ENCODE results near the gene DSC1. TPM values are rescaled to one million over a fixed set of nuclear protein-coding genes. Genes with fewer than 3 reads are reported as not detected.

The DSC1 gene
- total and polyA plus RNA-seq, 8 donors: 0.03 TPM; not detected in 7

GRCh38 chr18:31155498-31155897 is 7.2 kb downstream of the DSC1 start:
- no peak overlapping the region for H3K27ac ChIP-seq
- H3K36me3 ChIP-seq: no peaks in the 10 kb centered on the region
- H3K4me1 ChIP-seq: no peaks in the 10 kb centered on the region
- no peak overlapping the region for H3K4me3 ChIP-seq
- no peaks in the 10 kb centered on the region for H3K27me3 ChIP-seq
- H3K9me3 ChIP-seq: no peaks in the 10 kb centered on the region
- TF ChIP-seq CTCF (IDR thresholded peaks at IDR 0.05) (no peak), POLR2A (IDR thresholded peaks at IDR 0.05) (no peak), POLR2AphosphoS5 (IDR thresholded peaks at IDR 0.05) (no peak), EP300 (IDR thresholded peaks at IDR 0.05) (no peak)
- WGBS, 5 donors: 72 to 97% (median 87%) methylated on average over 4 of the region's 4 CpGs
- intact Hi-C loops (cut with DNase I; ENCODE audit: low total_unique reads): no loop called here
- no peak for DNase-seq

- no peak for DNase-seq
- Histone ChIP-seq H3K4me1 (no peaks in the 10 kb centered on the region), H3K36me3 (no peaks in the 10 kb centered on the region), H3K27me3 (no peaks in the 10 kb centered on the region), H3K4me3 (no peak overlapping the region), H3K9me3 (no peaks in the 10 kb centered on the region), H3K27ac (no peak overlapping the region)
- intact Hi-C loops (cut with DNase I; ENCODE audit: low total_unique reads): no loop called here
- WGBS, 5 donors: 49 to 71% (median 63%) methylated on average over 2 of the region's 2 CpGs
- no peak for TF ChIP-seq POLR2A (IDR thresholded peaks at IDR 0.05)
- no peak for TF ChIP-seq EP300 (IDR thresholded peaks at IDR 0.05)
- no peak for TF ChIP-seq POLR2AphosphoS5 (IDR thresholded peaks at IDR 0.05)
- TF ChIP-seq CTCF (IDR thresholded peaks at IDR 0.05): no peak
Observed at GRCh38 chr18:31154181-31154580, 8.5 kb downstream of the DSC1 start.

GRCh38 chr18:31149351-31149750 is 13.3 kb downstream of the DSC1 start:
- 67 to 85% (median 83%) methylated on average over 3 of the region's 3 CpGs for WGBS, 5 donors
- H3K4me3 ChIP-seq: no peak overlapping the region
- H3K9me3 ChIP-seq: no peaks in the 10 kb centered on the region
- no peak overlapping the region for H3K27ac ChIP-seq
- intact Hi-C loops (cut with DNase I; ENCODE audit: low total_unique reads): no loop called here
- no peaks in the 10 kb centered on the region for H3K4me1 ChIP-seq
- TF ChIP-seq EP300 (IDR thresholded peaks at IDR 0.05): no peak
- no peak for TF ChIP-seq POLR2A (IDR thresholded peaks at IDR 0.05)
- no peak for TF ChIP-seq CTCF (IDR thresholded peaks at IDR 0.05)
- no peaks in the 10 kb centered on the region for H3K36me3 ChIP-seq
- DNase-seq: no peak
- no peaks in the 10 kb centered on the region for H3K27me3 ChIP-seq

- Histone ChIP-seq H3K9me3 (no peaks in the 10 kb centered on the region), H3K36me3 (no peaks in the 10 kb centered on the region), H3K27ac (no peak overlapping the region), H3K4me3 (no peak overlapping the region), H3K27me3 (no peaks in the 10 kb centered on the region), H3K4me1 (no peaks in the 10 kb centered on the region)
- WGBS, 5 donors: 52 to 65% (median 61%) methylated on average over 3 of the region's 3 CpGs
- intact Hi-C loops (cut with DNase I; ENCODE audit: low total_unique reads): no loop called here
- TF ChIP-seq POLR2A (IDR thresholded peaks at IDR 0.05) (no peak), EP300 (IDR thresholded peaks at IDR 0.05) (no peak), CTCF (IDR thresholded peaks at IDR 0.05) (no peak), POLR2AphosphoS5 (IDR thresholded peaks at IDR 0.05) (no peak)
- DNase-seq: no peak
Observed at GRCh38 chr18:31148600-31148999, 14.1 kb downstream of the DSC1 start.

All from stomach (tissue), 9 donors.